ENCODE results near the gene CCDC70.
A peak's percentile ranks its signal among the peaks of the same experiment; 100 is the strongest.
"Not testable (repeated sequence)": the region's sequence is repeated elsewhere in the genome, so short reads cannot be mapped to it uniquely, and the experiment has no call there.

The CCDC70 gene

GRCh38 chr13:51823359-51823758 lies 38.4 kb upstream of the CCDC70 start:
- TF ChIP-seq CTCF (IDR thresholded peaks at IDR 0.05; ENCODE audit: insufficient read depth, low read length) = no peak
- no peak for TF ChIP-seq REST (IDR thresholded peaks at IDR 0.05; ENCODE audit: insufficient replicate concordance, low read depth)
- no peak for TF ChIP-seq SPI1 (IDR thresholded peaks at IDR 0.05; ENCODE audit: borderline replicate concordance, low read depth)
- no peak for TF ChIP-seq GABPA (IDR thresholded peaks at IDR 0.05; ENCODE audit: low read depth)
- TF ChIP-seq POLR2AphosphoS5 (IDR thresholded peaks at IDR 0.05; ENCODE audit: low read depth) = no peak
- no peaks in the 10 kb centered on the region for H3K27me3 ChIP-seq (ENCODE audit: insufficient read depth, poor library complexity, severe bottlenecking)
- no peak overlapping the region for H3K4me3 ChIP-seq (replicated peaks; ENCODE audit: insufficient read depth, low read length)
- no peak overlapping the region for H3K27ac ChIP-seq (replicated peaks)
- DNase-seq (ENCODE audit: low read depth in 1 of 2, low spot score in 1 of 2) = no peak

- no peak overlapping the region for H3K4me3 ChIP-seq (replicated peaks; ENCODE audit: insufficient read depth, low read length)
- H3K27me3 ChIP-seq (ENCODE audit: insufficient read depth, poor library complexity, severe bottlenecking) = no peaks in the 10 kb centered on the region
- no peak for TF ChIP-seq CTCF (IDR thresholded peaks at IDR 0.05; ENCODE audit: insufficient read depth, low read length)
- TF ChIP-seq GABPA (IDR thresholded peaks at IDR 0.05; ENCODE audit: low read depth) = no peak
- TF ChIP-seq REST (IDR thresholded peaks at IDR 0.05; ENCODE audit: insufficient replicate concordance, low read depth) = no peak
- no peak for TF ChIP-seq POLR2AphosphoS5 (IDR thresholded peaks at IDR 0.05; ENCODE audit: low read depth)
- TF ChIP-seq SPI1 (IDR thresholded peaks at IDR 0.05; ENCODE audit: borderline replicate concordance, low read depth) = no peak
- no peak for DNase-seq (ENCODE audit: low read depth in 1 of 2, low spot score in 1 of 2)
- peak overlapping the region; percentile 40; the same call in 1 of the 2 replicates for H3K27ac ChIP-seq (replicated peaks)
Observed at GRCh38 chr13:51823863-51824262, 37.9 kb upstream of the CCDC70 start.

- not testable (repeated sequence) for H3K27me3 ChIP-seq (ENCODE audit: insufficient read depth, poor library complexity, severe bottlenecking); H3K4me3 ChIP-seq (replicated peaks; ENCODE audit: insufficient read depth, low read length); DNase-seq (ENCODE audit: low read depth in 1 of 2, low spot score in 1 of 2)
- peak overlapping the region; percentile 40 for H3K27ac ChIP-seq (replicated peaks)
Observed at GRCh38 chr13:51824712-51825111, 37.1 kb upstream of the CCDC70 start.

GRCh38 chr13:51825165-51825592 lies 36.6 kb upstream of the CCDC70 start:
- Histone ChIP-seq H3K27me3 (ENCODE audit: insufficient read depth, poor library complexity, severe bottlenecking) (no peaks in the 10 kb centered on the region), H3K27ac (replicated peaks) (peak overlapping the region; percentile 78), H3K4me3 (replicated peaks; ENCODE audit: insufficient read depth, low read length) (no peak overlapping the region)
- TF ChIP-seq POLR2AphosphoS5 (IDR thresholded peaks at IDR 0.05; ENCODE audit: low read depth) (0 out of 2 replicates have a peak, but pooled peaks have one; percentile 51), REST (IDR thresholded peaks at IDR 0.05; ENCODE audit: insufficient replicate concordance, low read depth) (peak; percentile 51), SPI1 (IDR thresholded peaks at IDR 0.05; ENCODE audit: borderline replicate concordance, low read depth) (peak; percentile 11; the same call in 1 of the 2 replicates), CTCF (IDR thresholded peaks at IDR 0.05; ENCODE audit: insufficient read depth, low read length) (no peak), GABPA (IDR thresholded peaks at IDR 0.05; ENCODE audit: low read depth) (no peak)
- peak; percentile 92 to 94 for DNase-seq (ENCODE audit: low read depth in 1 of 2, low spot score in 1 of 2)
